ENCODE data around the gene GNA15.
"Not testable (repeated sequence)": the region's sequence is repeated elsewhere in the genome, so short reads cannot be mapped to it uniquely, and the experiment has no call there.

GNA15 gene

GRCh38 chr19:3192684-3193083 lies 56.9 kb downstream of the GNA15 start:
- no peak for DNase-seq

- no peak for DNase-seq
Observed at GRCh38 chr19:3193256-3194105, 57.6 kb downstream of the GNA15 start.

- no peak for DNase-seq
Observed at GRCh38 chr19:3194106-3195087, 58.6 kb downstream of the GNA15 start.

GRCh38 chr19:3196064-3196932 lies 60.5 kb downstream of the GNA15 start:
- DNase-seq = peak; percentile 20 to 26

GRCh38 chr19:3196933-3197205 lies 61.0 kb downstream of the GNA15 start:
- no peak for DNase-seq

GRCh38 chr19:3198901-3199700 lies 63.3 kb downstream of the GNA15 start:
- no peak for DNase-seq

- no peak for DNase-seq
Observed at GRCh38 chr19:3201072-3201700, 65.4 kb downstream of the GNA15 start.

- DNase-seq = no peak
Observed at GRCh38 chr19:3201911-3202310, 66.1 kb downstream of the GNA15 start.

- DNase-seq = no peak
Observed at GRCh38 chr19:3202346-3202745, 66.5 kb downstream of the GNA15 start.

GRCh38 chr19:3202895-3203294 lies 67.1 kb downstream of the GNA15 start:
- not testable (repeated sequence) for DNase-seq

- no peak for DNase-seq
Observed at GRCh38 chr19:3203805-3204645, 68.2 kb downstream of the GNA15 start.

- no peak for DNase-seq
Observed at GRCh38 chr19:3204646-3205275, 68.9 kb downstream of the GNA15 start.

GRCh38 chr19:3206216-3206953 lies 70.6 kb downstream of the GNA15 start:
- DNase-seq = no peak

GRCh38 chr19:3207461-3208242 lies 71.8 kb downstream of the GNA15 start:
- DNase-seq = no peak

GRCh38 chr19:3208317-3209207 lies 72.7 kb downstream of the GNA15 start:
- no peak for DNase-seq

- no peak for DNase-seq
Observed at GRCh38 chr19:3210347-3211017, 74.6 kb downstream of the GNA15 start.

GRCh38 chr19:3211191-3211590 lies 75.4 kb downstream of the GNA15 start:
- DNase-seq = no peak

All from cerebellar nuclear complex (tissue), 1 donor.